Activated gamma-delta T cell treated with anti-CD3 and anti-CD28 coated beads, Interleukin-2, amount 50 U/mL, for 16 hours (primary cell): ENCODE results near the gene SLC48A1.
"Not testable (repeated sequence)": the region's sequence is repeated elsewhere in the genome, so short reads cannot be mapped to it uniquely, and the experiment has no call there.

Experiments
- DNase-seq: peaks from one replicate; pipeline ENCODE4 v3.0.0-alpha.2; 2020; ENCODE audit warnings: low read depth

The SLC48A1 gene

GRCh38 chr12:47813511-47814196 lies 40.6 kb downstream of the SLC48A1 start:
- no peak for DNase-seq

GRCh38 chr12:47814539-47815170 lies 41.6 kb downstream of the SLC48A1 start:
- DNase-seq = no peak

GRCh38 chr12:47815447-47815846 lies 42.4 kb downstream of the SLC48A1 start:
- not testable (repeated sequence) for DNase-seq

GRCh38 chr12:47816403-47817271 lies 43.6 kb downstream of the SLC48A1 start:
- DNase-seq = no peak

- no peak for DNase-seq
Observed at GRCh38 chr12:47817272-47818006, 44.4 kb downstream of the SLC48A1 start.

- DNase-seq = no peak
Observed at GRCh38 chr12:47818007-47818376, 45.0 kb downstream of the SLC48A1 start.

GRCh38 chr12:47818467-47819137 lies 45.6 kb downstream of the SLC48A1 start:
- no peak for DNase-seq

- no peak for DNase-seq
Observed at GRCh38 chr12:47819138-47819895, 46.3 kb downstream of the SLC48A1 start.

- DNase-seq = peak; percentile 64
Observed at GRCh38 chr12:47819896-47820630, 47.0 kb downstream of the SLC48A1 start, which contains the start of gene HDAC7. TSS of gene HDAC7 (minus strand) at chr12:47819903. CDS start at chr12:47819785, 118 bp downstream.

GRCh38 chr12:47820631-47821345 lies 47.8 kb downstream of the SLC48A1 start:
- DNase-seq = no peak

- DNase-seq = no peak
Observed at GRCh38 chr12:47821346-47821706, 48.3 kb downstream of the SLC48A1 start.

GRCh38 chr12:47822401-47822800 lies 49.4 kb downstream of the SLC48A1 start:
- DNase-seq = no peak

- no peak for DNase-seq
Observed at GRCh38 chr12:47822863-47823262, 49.8 kb downstream of the SLC48A1 start.

- no peak for DNase-seq
Observed at GRCh38 chr12:47823422-47824086, 50.5 kb downstream of the SLC48A1 start.

- DNase-seq = no peak
Observed at GRCh38 chr12:47824198-47824597, 51.2 kb downstream of the SLC48A1 start.

- no peak for DNase-seq
Observed at GRCh38 chr12:47824635-47825034, 51.6 kb downstream of the SLC48A1 start.

GRCh38 chr12:47825173-47825639 lies 52.2 kb downstream of the SLC48A1 start:
- DNase-seq = no peak
